Activated effector memory CD4-positive, alpha-beta T cell treated with Interleukin-2 at 50 U/mL for 16 hours (primary cell): ENCODE measurements around the gene CARMIL1.
"Not testable (repeated sequence)": the region's sequence is repeated elsewhere in the genome, so short reads cannot be mapped to it uniquely, and the experiment has no call there.

Source experiments
- DNase-seq: peaks from one replicate; pipeline ENCODE4 v3.0.0-alpha.2; 2020

The CARMIL1 gene

DNA sequence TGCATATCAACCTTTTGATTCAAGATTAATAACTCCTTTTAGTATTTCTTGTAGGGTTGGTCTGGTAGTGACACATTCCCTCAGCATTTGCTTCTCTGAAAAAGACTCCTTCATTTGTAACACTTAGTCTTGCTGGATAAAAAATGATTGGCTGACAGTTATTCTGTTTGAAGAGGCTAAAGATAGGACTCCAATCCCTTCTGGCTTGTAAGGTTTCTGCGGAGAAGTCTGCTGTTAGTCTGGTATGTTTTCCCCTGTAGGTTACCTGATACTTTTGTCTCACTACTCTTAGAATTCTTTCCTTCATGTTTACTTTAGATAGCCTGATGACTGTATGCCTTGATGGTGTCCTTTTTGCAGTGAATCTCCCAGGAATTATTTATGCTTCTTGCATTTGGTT, 96.0 kb downstream of the CARMIL1 start:
- no peak for DNase-seq

DNA sequence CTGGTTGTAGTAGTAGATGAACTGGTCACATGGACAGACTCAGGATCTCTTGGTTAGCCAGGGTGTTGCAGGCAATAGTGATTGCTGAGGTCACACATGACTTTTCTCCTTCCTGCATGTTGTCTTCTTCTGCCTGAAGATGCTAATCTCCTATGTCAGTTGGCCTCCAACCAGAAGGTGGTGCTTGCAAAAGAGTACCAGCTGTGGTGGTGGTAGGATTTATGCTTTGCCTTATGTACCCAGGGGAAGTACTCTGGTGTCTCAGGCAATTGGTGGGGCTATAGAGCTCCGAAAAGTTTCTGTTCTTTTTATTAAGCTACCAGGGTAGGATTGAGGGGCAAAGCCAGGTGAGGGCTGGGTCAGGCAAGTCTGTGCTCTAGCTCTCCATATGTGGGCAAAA, 98.5 kb downstream of the CARMIL1 start:
- DNase-seq: no peak

DNA sequence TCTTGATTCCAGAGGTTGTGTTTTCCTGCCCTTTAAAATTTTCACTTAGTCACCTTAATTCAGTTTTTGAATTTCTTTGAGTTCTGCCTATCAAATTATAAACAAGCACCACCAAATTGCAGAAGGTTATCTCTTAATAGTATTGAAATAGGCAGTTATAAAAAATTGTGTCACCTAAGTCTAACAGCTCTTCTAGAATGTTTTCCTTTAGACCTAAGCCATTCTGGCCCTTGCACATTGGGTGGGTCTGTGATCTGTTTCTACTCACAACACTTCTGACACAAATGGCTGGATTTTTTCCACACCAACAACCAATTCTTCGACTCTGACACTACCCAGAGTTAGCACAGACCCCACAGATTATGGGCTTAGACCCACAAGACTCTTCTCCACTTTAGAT, 101.9 kb downstream of the CARMIL1 start:
- DNase-seq: no peak

GRCh38 chr6:25382476-25382875, 103.3 kb downstream of the CARMIL1 start:
- DNase-seq: not testable (repeated sequence)

- no peak for DNase-seq
Measured at GRCh38 chr6:25384234-25384633, 105.1 kb downstream of the CARMIL1 start.

DNA sequence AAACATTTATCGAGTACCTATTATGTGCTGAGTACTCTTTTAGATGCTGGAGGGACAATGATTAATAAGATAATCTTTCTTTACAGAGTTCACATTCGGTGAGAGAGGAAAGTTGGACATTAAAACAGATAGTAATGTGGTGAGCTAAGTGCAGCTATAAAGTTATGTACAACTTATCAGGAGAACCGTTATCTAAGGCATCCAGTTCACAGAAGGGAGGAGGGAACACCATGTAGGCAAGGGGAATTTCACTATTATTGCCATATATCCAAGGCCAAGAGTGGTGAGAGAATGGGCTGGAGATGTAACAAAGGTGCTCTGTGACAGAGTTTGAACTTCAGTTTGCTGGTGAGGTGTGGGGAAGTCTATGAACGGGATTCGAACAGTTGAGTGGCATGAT, 105.8 kb downstream of the CARMIL1 start:
- DNase-seq: no peak

DNA sequence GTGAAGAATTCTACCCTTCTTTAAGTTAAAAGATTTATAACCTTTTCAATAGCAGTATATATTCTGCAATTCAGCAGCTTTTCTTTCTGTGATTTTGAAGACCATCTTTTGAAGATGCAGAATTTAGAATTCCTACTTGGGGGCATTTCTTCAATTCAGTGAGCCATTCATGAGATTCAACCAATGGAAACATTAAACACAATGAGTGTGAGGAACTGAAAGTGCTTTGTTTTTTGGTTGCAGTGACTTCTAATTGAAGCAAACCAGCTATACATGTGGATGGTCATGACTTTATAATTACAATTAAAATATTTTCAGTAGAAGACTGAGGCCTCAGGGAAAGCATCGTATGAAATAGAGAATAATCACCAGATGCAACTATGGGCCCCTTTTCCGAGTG, 108.3 kb downstream of the CARMIL1 start:
- no peak for DNase-seq

DNA sequence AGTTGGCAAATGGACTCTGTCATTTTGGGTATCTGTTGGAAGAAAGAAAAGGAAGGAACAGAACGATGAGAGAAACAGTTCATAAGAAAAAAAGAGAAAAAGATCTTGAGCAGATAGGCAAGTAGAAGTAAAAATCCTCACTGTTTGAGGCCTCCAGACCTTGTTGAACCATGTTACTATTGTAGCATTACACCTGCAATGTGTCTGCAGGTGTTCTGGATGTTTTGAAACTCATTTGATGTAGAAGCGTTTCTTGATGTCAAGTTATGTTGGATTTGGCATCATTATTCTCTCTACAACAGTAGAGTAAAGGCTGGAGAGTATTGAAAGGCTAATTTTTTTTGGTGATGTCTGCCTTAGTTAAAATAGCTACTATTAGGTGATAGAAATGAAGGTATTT, 108.7 kb downstream of the CARMIL1 start:
- no peak for DNase-seq

DNA sequence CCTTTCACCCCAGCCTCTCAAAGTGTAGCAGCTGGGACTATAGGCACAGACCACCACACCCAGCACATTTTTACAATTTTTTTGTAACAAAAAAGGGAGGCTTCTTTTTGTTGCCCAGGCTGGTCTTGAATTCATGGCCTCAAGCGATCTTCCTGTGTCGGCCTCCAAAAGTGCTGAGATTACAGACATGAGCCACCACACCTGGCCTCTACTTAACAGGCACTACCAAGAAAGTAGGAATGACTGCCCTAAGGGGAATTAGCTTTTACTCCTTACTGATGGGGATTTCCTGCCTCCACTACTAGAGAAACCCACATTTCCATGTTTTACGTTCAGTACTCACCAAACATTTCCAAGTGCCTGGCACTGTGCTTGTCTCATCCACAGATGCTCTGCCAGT, 109.6 kb downstream of the CARMIL1 start:
- DNase-seq: no peak

- DNase-seq: no peak
Measured at GRCh38 chr6:25389471-25389870, 110.3 kb downstream of the CARMIL1 start.

DNA sequence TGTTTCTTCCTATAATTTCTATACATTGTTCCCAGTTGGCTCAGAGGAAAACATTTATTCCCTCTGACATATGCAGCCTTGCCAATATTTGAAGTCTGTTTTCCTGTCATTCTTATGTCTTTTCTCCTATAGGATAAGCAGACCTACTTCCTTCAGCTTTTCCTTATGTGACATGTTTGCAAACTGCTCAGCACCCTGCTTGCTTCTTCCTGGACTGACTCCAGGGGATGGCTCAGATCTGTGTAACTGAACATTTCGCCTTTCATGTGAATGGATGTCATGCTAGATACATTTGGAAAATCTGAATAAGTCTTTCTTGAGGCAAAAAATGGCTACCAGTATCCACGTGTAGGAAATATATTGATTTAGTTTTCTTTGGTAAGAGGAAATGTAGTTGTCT, 113.2 kb downstream of the CARMIL1 start:
- no peak for DNase-seq

DNA sequence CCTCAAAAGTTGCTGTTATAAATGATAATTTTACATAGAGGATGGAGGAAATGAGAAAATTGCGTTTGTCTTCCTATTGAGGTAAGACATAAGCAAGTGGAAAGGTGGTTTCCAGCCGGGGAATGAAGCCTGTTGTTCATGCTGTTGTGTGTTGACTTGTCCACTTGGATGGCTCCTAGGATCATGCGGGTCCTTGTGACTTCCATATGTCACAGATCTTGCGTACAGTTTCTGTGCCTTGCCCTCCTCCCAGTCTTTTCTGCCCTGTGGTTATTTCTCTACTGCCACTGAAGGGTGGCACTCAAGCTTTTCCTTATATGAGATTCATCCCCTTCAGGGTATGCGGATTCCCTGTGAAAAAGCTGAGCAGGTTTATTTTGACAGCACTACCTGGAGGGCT, 116.6 kb downstream of the CARMIL1 start:
- DNase-seq: no peak

GRCh38 chr6:25397406-25397805, 118.2 kb downstream of the CARMIL1 start:
- DNase-seq: no peak

GRCh38 chr6:25399885-25400284, 120.7 kb downstream of the CARMIL1 start:
- DNase-seq: no peak

- DNase-seq: no peak
Measured at GRCh38 chr6:25401711-25402110, 122.5 kb downstream of the CARMIL1 start.

- no peak for DNase-seq
Measured at GRCh38 chr6:25402125-25402524, 123.0 kb downstream of the CARMIL1 start.

- DNase-seq: no peak
Measured at GRCh38 chr6:25403150-25403549, 124.0 kb downstream of the CARMIL1 start.

GRCh38 chr6:25404091-25404490, 124.9 kb downstream of the CARMIL1 start:
- no peak for DNase-seq

DNA sequence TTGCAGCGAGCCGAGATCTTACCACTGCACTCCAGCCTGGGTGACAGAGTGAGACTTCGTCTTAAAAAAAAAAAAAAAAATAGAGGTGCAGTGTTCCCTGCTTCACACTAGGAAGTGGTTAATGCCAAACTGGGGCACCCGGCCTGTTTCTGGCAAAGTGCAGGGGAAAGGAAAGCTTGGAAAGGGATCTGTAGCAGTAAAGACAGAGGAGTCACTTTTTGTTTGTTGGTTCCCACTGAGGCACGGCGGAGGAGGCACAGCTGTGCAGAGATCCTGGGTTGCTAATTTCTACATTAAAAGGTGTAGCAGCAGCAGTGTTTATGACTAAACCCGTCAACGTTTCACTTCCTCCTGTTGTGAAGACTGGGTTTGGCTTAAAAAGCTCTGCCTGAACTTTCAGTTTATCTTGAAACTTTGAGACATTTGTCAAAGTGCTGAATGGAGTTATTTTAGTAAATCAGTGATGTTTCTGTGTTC, 125.6 kb downstream of the CARMIL1 start:
- DNase-seq: peak; percentile 24

DNA sequence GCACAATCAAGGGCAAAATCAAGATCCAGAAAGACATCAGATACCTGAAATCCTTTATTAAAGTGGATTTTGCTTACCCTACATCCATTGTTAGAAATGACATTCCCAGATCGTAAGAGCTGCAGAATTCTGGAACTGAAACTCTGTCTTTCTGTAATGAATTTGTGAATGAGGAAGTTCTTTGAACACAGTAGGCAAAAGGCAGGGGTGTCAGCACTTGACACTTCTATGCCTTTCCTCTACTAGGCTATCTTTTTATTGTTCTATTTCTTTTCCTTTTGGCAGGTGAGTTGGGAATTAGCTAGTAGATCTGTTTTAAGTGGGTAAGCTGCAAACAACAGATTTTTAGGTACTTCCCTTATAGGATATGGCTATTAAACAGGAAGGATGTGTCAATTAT, 126.3 kb downstream of the CARMIL1 start:
- no peak for DNase-seq

- DNase-seq: no peak
Measured at GRCh38 chr6:25407431-25407830, 128.3 kb downstream of the CARMIL1 start.

DNA sequence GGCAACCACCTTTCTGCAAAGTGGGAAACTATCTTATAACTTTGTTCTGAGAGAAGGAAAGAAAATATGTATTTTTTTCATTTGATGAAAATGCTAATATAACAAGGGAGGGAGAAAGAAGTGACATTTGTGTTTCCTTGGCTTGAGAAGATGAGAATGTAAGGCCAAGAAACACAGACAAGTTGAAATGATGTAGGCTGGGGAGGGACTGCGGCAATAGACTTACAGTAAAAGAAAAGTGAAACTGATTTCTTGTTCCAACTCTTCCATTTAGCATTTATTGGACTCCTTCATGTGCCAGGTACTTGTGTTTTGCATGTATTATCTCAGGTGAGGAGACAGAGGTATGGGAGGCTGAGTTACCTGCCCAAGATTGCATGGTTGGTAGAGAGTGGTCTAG, 130.9 kb downstream of the CARMIL1 start:
- no peak for DNase-seq

DNA sequence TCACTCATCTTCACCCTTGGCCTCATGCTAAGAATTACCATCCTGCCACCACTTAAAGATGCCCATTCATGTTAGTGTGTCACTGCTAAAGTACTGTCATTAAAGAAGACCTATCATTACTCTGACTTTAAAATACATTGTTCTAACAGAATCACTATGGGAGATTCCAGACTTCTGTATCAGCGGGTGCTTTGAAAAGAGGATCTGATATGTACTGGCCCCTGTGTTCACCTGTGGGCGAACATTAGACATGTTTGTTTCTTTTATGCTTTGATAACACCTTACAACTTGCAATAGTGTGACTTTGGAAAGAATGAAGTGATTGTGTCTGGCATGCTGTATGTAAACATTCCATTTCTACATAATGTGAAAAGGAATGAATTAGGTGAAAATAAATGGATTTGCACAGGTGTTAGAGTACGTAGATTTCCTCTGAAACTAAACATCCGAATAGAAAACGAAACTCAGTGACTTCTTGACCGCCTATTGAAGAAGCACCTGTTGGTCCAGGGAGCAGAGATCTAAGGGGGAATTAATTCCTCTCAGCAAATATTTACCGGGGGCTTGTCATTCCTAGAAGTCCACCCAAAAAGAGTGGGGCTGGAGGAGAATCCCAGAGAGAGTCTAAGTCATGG, 132.3 kb downstream of the CARMIL1 start:
- DNase-seq: no peak

DNA sequence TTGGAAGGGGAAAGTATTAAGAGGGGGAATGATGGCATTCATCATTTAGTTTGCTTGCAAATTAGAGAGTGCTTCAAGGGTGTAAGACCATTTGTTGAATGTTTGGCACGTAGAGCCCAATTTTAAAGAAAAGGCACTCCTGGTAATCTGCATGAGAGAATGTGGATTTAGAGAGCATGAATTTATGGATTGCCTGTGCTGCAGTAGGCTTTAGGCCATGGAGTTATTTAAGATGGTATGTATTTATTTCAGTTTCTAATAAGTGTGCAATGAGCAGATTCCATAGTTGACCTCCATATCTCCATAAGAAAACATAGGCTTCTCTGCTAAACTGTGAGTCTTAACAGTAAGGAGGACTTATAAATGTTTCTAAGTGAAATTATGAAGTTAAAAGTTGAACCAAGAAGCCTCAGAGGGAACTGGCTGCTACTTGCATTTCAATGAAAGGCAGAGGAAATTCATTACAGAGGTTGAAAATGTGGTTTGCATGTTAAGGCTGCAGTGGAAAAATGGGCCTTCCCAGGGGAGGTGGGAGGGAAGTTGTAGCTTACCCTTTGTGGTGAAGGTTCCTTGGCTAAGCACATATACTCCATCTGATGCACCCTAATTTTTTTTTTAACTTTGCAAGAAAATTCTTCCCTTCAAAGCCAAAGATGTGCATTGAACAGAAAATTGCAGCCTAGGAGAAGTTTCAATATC, 134.2 kb downstream of the CARMIL1 start:
- DNase-seq: no peak

DNA sequence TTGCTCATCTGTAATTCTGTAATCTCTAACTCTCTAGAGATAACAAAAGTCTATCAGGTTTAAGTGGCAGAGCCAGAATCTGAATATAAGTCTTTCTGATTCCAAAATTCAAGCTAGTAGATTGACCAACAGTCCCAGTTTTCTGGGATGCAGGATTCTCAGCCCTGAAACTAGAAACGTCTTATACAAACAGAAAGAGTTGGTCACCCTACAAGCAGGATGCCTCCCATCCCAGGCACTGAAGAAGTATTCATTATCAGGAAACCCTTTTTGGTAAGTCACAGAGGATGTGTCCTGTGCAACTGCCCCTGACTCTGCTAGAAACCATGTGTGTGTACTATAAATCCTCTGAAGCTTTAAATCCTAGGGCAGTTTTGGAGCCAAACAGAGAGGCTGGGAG, 135.0 kb downstream of the CARMIL1 start:
- DNase-seq: no peak
